Upper lobe of left lung (tissue), 6 donors: ENCODE data around the gene POFUT2. TPM values are rescaled to one million over a fixed set of nuclear protein-coding genes. Genes with fewer than 3 reads are reported as not detected.

Experiments
- ATAC-seq, 2 donors: fragments of 200-7000 bp; cut with Tn5 transposase; one replicate each; pipeline ENCODE4 v1.9.1; 2022; ENCODE audit warnings: mild to moderate bottlenecking in 2 of 2, moderate library complexity in 2 of 2; ENCODE audit not compliant: low FRiP score in 2 of 2
- DNase-seq, 2 donors: peaks; one replicate each; pipeline ENCODE4 v3.0.0-alpha.2; 2019 to 2020
- H3K27ac ChIP-seq, 4 donors: fragments of 200-600 bp; sonication (generic); one replicate each; pipeline ENCODE4 v1.5.1; 2016 to 2019
- H3K27me3 ChIP-seq, 4 donors: fragments of 200-600 bp; sonication (generic); one replicate each; pipeline ENCODE4 v1.5.1; 2017 to 2019
- H3K36me3 ChIP-seq, 4 donors: fragments of 200-600 bp; sonication (generic); one replicate each; pipeline ENCODE4 v1.5.1; 2016 to 2019
- H3K4me1 ChIP-seq, 4 donors: fragments of 200-600 bp; sonication (generic); one replicate each; pipeline ENCODE4 v1.5.1; 2018 to 2019
- H3K4me3 ChIP-seq, 4 donors: fragments of 200-600 bp; sonication (generic); one replicate each; pipeline ENCODE4 v1.5.1; 2017 to 2019; ENCODE audit warnings: mild to moderate bottlenecking in 2 of 4, moderate library complexity in 1 of 4
- H3K9me3 ChIP-seq, 4 donors: fragments of 200-600 bp; sonication (generic); one replicate each; pipeline ENCODE4 v1.5.1; 2018 to 2019
- EP300 ChIP-seq, 4 donors: sonication (generic); formaldehyde crosslinking; IDR thresholded peaks; one replicate each; pipeline ENCODE4 v1.5.1; 2017; ENCODE audit warnings: antibody characterized with exemption in 4 of 4, control low read depth in 2 of 4
- POLR2A ChIP-seq, 4 donors: fragments of 450-650 bp; IDR thresholded peaks; one replicate each; pipeline ENCODE4 v1.5.1; 2016 to 2017; ENCODE audit warnings: antibody characterized with exemption in 4 of 4, mild to moderate bottlenecking in 2 of 4
- POLR2AphosphoS5 ChIP-seq, 2 donors: sonication (generic); formaldehyde crosslinking; IDR thresholded peaks; one replicate each; pipeline ENCODE4 v1.5.1; 2017; ENCODE audit warnings: antibody characterized with exemption in 2 of 2
- WGBS, 2 donors: methylation state at CpG; one replicate each; pipeline ENCODE4 v1.1.5; 2017 to 2018; 5-methylcytosine and 5-hydroxymethylcytosine counted together
- total RNA-seq, 6 donors: library from RNA; depleted of rRNA in 4 of 6; stranded (reverse); fragments of >200 nt in 4 of 6; gene quantifications; one replicate each; pipeline versions ENCODE4 v1.1.0 to v1.2.1, GENCODE V29; 2016 to 2021
- TF ChIP-seq, protein P1 (sequence below), 6 experiments: fragments of 450-650 bp in 4 of 6; fragments of 200-600 bp in 2 of 6; sonication (generic) in 2 of 6; IDR thresholded peaks; one replicate each; pipeline ENCODE4 v1.5.1; 2016 to 2019; ENCODE audit warnings: antibody characterized with exemption in 6 of 6
- donor health status: DM: no; HTN: no; CAD: no; lungs with moderate emphysema.
- donor health status: DM: no; HTN: yes; CAD: no; lungs with severe emphysema.

POFUT2 gene
- total RNA-seq, 6 donors from 2014 or later = 19.9 to 89.1 (median 32.5) TPM

DNA sequence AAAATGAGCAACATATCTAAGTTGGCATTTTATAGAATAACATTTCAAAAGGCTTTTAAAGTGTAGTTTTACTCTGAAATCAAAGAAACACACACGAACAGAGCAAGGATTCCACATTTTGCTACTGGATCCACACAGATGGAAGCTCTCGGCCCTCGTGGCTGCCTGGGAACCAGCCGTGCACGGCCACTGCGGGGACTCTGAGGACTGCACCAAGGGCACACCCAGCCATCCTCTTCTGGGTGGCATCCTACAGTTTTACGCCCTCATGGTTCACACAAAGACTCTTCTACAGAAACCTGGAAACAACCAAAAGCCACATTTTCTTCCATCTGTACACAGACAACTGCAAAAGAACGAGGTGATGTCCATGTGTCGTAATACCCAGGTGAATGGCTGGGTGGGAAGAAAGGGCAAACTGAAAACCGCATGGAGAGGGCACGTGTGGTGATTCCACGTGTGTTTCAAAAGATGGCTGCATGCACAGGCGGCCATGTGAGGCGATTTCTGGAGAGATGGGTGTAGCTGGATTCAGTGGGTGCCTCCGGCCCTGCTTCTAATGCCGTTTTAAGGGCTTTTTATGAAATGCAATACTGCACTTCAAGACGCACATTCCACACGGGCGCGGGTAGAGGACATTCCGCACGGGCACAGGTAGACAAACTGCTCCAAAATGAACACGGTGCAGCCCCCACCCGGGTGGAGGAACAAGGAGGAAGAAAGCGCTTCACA, 8.1 kb downstream of the POFUT2 start:
- 91 to 92% methylated on average over 25 of the region's 25 CpGs for WGBS, 2 donors
- Histone ChIP-seq H3K27ac (no peak overlapping the region), H3K4me1 (no peaks in the 10 kb centered on the region), H3K4me3 (no peak overlapping the region), H3K27me3 (no peaks in the 10 kb centered on the region), H3K9me3 (peaks cover 0 to under 1% (median 0%) of the 10 kb centered on the region in 4 donors), H3K36me3 (peaks cover 19 to 100% (median 89%) of the 10 kb centered on the region in 4 donors)
- no peak for ATAC-seq
- peak in 1 of 2 donors; percentile 12 for DNase-seq
- TF ChIP-seq POLR2A (IDR thresholded peaks at IDR 0.05) (no peak), POLR2AphosphoS5 (IDR thresholded peaks at IDR 0.05) (no peak), EP300 (IDR thresholded peaks at IDR 0.05) (no peak)
- TF ChIP-seq, protein P1, sequence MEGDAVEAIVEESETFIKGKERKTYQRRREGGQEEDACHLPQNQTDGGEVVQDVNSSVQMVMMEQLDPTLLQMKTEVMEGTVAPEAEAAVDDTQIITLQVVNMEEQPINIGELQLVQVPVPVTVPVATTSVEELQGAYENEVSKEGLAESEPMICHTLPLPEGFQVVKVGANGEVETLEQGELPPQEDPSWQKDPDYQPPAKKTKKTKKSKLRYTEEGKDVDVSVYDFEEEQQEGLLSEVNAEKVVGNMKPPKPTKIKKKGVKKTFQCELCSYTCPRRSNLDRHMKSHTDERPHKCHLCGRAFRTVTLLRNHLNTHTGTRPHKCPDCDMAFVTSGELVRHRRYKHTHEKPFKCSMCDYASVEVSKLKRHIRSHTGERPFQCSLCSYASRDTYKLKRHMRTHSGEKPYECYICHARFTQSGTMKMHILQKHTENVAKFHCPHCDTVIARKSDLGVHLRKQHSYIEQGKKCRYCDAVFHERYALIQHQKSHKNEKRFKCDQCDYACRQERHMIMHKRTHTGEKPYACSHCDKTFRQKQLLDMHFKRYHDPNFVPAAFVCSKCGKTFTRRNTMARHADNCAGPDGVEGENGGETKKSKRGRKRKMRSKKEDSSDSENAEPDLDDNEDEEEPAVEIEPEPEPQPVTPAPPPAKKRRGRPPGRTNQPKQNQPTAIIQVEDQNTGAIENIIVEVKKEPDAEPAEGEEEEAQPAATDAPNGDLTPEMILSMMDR (IDR thresholded peaks at IDR 0.05) = no peak

DNA sequence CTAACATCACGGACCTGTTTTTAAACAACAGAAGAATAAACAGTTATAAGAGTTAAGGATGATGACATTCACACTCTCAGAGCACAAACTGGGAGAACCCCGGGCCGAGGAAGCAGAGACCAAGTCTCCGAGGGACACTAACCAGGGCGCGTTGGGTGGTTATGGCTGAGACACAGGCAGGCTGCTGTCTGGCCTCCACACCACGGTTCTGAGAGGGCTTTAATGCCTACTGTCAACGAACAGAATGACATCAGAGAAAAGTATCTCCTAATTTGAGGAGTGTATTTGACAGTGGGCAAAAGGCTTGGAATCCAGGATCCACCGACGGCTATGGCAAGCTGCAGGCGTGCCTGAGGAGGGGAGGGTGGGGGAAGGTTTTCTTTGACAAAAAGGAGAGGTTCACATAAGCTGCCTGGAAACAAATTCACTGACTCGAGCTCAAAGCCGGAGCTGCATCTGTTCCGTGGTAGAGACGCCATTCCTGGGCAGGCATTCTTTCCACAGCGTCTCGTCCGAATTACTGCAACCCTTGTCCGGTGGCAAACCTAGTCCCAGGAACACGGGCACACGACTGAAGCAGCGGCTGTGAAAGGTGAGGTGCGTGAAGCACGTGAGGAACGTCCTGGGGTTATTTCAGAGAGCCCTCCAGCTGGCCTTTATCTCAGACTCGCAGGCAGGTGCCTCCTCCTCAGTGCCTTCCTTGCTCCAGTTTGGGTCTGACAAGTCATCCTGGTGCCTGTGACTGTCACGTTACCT, 9.4 kb downstream of the POFUT2 start:
- no peak for ATAC-seq
- Histone ChIP-seq H3K4me1 (no peaks in the 10 kb centered on the region), H3K36me3 (peaks cover 9 to 95% (median 83%) of the 10 kb centered on the region in 4 donors), H3K9me3 (peaks cover 0 to 4% (median 0%) of the 10 kb centered on the region in 4 donors), H3K27ac (no peak overlapping the region), H3K4me3 (no peak overlapping the region), H3K27me3 (no peaks in the 10 kb centered on the region)
- DNase-seq = peak in 1 of 2 donors; percentile 14
- WGBS, 2 donors = 93 to 96% methylated on average over 27 of the region's 27 CpGs
- TF ChIP-seq POLR2AphosphoS5 (IDR thresholded peaks at IDR 0.05) (no peak), EP300 (IDR thresholded peaks at IDR 0.05) (no peak), POLR2A (IDR thresholded peaks at IDR 0.05) (no peak)
- TF ChIP-seq, protein P1 (IDR thresholded peaks at IDR 0.05) = no peak

DNA sequence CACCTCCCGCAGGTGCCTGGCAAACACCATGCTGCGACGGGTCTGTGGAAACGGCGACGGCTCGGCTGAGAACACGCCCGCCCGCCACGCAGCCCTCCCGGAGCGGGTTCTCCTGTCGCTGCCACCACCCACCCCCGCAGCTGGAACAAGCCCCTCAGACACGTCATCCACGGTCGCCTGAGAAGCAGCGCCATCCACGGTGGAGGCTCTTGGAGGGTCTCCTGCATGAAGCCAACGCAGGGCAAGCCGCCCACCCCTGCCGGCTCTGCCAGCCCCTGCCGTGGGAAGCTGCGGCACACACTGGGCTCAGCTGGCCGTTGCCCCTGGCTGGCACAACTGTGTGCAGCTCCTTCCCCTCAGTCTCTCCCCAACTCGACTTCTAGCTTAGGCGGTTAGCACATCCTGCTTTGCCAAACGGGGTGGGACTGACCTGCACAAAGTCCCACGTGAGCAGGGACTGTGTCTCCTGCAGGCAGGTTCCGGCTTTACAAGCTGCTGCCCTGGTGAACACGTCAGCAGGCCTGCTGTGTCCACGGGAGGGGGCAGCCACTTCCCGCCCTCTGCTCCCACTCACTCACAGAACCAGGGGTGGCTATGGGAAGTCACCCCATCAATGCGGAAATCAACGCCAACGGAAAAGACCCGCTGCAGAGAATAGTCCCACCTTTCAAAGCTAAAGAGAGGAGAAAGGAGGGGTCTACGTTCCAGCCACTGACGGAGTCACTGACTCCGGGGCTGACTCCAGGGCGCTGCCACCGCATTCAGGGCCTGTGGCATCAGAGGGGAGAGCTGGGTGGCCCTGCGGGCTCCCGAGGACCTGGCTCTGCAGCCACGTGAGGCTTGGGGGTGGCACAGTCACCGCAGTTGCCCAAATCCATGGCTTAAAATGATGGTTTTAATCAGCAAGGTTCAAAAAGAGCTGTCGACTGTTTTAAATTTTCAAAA, 10.3 kb downstream of the POFUT2 start:
- peaks cover 0 to 4% (median 0%) of the 10 kb centered on the region in 4 donors for H3K9me3 ChIP-seq
- DNase-seq (peak; percentile 20 to 79), ATAC-seq (peak in 1 of 2 donors; percentile 10)
- H3K4me3 ChIP-seq = no peak overlapping the region
- no peaks in the 10 kb centered on the region for H3K4me1 ChIP-seq
- TF ChIP-seq EP300 (IDR thresholded peaks at IDR 0.05) (no peak), POLR2AphosphoS5 (IDR thresholded peaks at IDR 0.05) (no peak), POLR2A (IDR thresholded peaks at IDR 0.05) (no peak)
- TF ChIP-seq, protein P1 (IDR thresholded peaks at IDR 0.05) = no peak
- peaks cover 8 to 96% (median 74%) of the 10 kb centered on the region in 4 donors for H3K36me3 ChIP-seq
- H3K27ac ChIP-seq = no peak overlapping the region
- 93 to 96% methylated on average over 34 to 35 of the region's 48 CpGs for WGBS, 2 donors
- H3K27me3 ChIP-seq = no peaks in the 10 kb centered on the region

DNA sequence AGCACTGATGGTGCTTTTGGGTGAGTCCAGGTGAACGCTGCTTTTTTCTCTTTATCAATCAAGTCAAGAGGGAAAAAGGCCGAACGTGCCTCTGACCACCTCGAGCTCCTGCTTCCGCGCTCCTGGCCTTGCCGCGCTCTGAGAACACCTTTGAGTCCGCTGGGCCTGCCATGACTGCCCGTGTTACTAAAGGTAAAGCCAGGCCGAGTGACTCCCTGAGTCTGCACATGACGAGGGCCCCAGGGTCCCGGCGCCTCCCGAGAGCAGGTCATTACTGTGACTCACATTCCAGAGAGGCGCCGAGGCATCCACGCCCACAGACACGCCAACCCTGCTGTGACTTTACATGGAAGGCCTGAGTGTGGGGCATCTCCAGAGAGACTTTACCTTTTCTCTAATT, 11.1 kb downstream of the POFUT2 start:
- WGBS, 2 donors = 91 to 95% methylated on average over 15 to 19 of the region's 19 CpGs
- peaks cover 0 to 4% (median 0%) of the 10 kb centered on the region in 4 donors for H3K9me3 ChIP-seq
- ATAC-seq = no peak
- peaks cover 8 to 95% (median 70%) of the 10 kb centered on the region in 4 donors for H3K36me3 ChIP-seq
- no peak overlapping the region for H3K27ac ChIP-seq
- H3K4me1 ChIP-seq = no peaks in the 10 kb centered on the region
- no peaks in the 10 kb centered on the region for H3K27me3 ChIP-seq
- H3K4me3 ChIP-seq = no peak overlapping the region
- TF ChIP-seq EP300 (IDR thresholded peaks at IDR 0.05) (no peak), POLR2AphosphoS5 (IDR thresholded peaks at IDR 0.05) (no peak), POLR2A (IDR thresholded peaks at IDR 0.05) (no peak)
- TF ChIP-seq, protein P1 (IDR thresholded peaks at IDR 0.05) = no peak
- peak; percentile 15 to 69 for DNase-seq
